UCSD-AML1 (cell line): Measurements from ENCODE around the gene LRP2.

ENCODE experiments used
- DNase-seq: peaks from one replicate; lab custom pipeline; 2025; ENCODE audit not compliant: unreplicated experiment; lab: John Stamatoyannopoulos, UW

Gene LRP2

DNA sequence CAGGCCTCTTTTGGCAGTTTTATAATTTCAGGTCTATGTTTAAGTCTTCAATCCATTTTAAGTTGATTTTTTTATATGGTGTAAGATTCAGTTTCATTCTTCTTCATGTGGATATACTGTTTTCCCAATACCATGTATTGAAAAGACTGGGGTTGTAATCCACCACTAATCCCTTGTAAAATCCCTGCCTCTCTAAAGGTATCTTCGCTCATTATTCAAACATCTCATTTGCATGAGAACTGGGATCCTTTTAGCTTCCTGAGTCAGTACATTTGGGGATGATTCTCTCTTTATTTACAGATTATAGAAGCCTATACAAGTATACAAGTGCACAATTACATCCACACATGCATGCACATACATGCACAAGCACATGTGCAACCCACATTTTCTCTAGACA lies 267.7 kb downstream of the LRP2 start:
- no peak for DNase-seq

DNA sequence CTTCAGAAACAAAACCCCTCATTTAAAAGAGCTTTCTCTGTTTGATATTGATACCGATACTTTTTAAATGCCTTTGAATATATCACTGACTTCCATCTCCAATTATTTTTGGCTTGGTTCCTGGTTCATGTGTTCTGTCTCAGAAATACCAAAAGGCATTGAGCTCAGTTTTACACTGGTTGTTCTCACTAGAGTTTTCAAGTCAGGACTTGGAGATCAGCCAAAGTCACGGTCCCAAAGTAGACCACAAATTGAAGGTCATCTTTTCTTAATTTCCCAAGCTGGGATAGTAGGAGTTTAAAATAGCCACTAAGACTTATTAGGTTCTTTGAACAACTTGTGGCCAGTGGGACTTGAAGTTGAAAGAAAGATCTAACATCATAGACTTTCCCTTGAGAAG lies 268.8 kb downstream of the LRP2 start:
- DNase-seq, result no peak

DNA sequence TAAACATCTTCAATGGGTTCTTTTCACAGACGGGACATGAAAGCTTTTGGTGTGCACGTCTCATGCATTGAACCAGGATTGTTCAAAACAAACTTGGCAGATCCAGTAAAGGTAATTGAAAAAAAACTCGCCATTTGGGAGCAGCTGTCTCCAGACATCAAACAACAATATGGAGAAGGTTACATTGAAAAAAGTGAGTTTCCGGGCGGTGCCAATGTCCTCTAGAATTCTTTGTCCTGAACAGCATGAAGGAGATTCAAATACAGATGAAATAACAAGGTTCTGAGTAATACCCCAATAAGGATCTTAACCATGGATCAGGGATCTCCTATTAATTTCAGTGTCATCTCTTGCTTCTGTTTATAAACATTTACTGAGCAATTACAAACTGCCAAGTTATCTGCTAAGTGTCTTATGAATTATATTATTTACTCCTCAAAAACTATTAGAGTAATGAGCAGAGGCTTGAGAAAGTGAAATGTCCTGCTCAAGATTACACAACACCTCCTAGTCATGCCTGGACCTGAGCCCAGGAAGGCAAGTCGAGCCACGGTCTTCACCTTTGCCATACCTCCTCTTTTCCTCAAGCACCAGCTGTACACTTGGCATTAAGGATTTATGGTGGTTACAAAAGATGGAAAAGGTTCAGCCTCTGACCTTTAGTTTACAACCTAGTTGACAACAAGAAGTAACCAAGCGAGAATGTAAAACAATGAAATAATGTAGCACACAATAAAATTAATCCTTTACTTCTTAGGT lies 270.4 kb downstream of the LRP2 start:
- no peak for DNase-seq

DNA sequence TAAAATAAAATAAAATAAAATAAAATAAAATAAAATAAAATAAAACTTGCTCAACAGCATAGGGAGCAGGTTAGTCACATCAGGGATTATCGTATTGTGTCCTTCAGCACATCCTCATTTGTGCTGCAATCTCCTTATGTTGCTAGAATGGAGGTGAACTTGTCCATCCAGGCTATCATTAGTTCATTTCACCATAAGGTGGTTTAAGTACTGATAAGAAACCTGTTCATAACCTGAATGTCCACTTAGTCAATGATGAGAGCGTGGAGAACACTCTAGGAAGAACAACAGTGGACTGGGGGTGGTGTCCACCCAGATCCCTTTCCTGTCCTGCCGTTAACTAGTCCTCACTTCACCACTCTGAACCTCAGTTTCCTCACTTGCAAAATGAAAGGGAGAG lies 271.1 kb downstream of the LRP2 start:
- DNase-seq, result no peak

DNA sequence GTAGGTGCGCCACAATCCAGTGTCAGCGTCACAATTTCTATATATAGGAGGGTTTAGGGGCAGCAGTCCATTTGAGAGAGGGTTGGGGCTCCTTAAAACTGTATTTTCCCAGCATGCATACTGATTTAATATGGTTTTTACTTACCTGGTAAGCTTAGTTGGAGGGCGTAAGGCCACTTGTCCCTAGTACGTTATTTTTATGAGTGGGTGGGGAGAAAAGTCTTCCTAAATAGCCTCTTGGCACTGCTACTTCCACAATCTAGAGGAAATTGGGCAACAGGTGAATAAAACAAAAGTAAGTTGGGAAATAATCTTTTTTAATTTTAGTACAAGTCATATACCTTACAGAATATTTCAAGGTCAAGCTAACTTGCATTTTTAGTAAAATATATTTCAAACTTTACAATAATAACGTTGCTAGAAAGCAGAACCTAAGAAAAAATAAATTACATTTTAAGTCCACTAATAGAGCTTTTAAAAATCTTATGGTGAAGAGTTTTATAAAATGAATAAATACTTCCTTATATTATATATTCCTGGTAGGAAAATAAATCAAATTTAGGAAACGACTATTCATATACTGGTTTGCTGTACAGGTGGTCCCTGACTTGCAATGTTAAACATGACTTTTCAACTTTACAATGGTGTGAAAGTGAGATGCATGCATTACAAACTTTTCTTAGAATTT lies 272.1 kb downstream of the LRP2 start:
- no peak for DNase-seq

DNA sequence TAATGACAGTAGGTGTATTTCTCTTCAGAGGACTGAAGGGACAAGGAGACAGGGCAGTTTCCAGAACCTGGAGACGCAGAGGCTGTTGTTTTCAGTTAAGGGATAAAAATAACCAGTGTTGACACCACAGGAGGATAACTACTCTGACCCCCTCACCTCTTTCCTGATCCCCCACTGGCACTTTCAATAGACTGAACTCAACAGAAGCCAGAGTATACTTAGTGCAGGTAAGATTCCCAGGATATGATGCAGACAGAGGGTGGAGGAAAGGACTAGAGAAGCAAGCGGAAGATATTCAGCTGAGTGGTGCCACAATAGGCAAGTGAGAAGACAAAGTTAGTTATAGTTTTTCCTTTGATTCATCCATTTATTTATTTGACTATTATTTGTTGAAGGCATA lies 273.2 kb downstream of the LRP2 start:
- no peak for DNase-seq

DNA sequence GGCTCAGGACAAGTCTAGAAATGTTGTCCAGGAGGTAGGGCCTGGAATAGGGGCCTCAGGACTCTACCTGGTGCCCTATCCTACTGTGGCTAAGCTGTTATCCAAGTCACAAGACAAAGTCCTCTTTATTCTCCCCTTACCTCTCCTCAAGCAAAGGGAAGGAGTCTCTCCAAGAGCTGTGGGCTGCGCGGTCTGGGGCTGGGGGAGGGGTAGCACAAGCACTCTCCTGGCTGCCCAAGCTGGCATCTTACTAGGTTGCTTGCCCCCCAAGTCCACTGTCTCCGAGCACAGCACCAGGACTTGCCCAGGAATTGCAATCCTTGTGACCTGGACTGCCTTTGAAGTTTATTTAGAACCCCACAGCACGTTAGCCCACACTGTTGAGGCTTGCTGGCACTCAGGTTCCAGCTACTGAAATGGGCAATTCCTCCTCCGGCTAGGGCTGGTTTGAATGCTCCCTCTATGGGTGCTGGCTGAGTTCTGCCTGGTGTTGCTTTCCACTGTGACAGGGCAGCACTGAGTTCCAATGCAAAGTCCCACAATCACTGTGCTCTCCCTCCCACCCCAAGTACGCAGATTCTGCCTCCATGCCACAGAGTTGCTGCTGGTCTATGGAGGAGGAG lies 274.5 kb downstream of the LRP2 start:
- no peak for DNase-seq

DNA sequence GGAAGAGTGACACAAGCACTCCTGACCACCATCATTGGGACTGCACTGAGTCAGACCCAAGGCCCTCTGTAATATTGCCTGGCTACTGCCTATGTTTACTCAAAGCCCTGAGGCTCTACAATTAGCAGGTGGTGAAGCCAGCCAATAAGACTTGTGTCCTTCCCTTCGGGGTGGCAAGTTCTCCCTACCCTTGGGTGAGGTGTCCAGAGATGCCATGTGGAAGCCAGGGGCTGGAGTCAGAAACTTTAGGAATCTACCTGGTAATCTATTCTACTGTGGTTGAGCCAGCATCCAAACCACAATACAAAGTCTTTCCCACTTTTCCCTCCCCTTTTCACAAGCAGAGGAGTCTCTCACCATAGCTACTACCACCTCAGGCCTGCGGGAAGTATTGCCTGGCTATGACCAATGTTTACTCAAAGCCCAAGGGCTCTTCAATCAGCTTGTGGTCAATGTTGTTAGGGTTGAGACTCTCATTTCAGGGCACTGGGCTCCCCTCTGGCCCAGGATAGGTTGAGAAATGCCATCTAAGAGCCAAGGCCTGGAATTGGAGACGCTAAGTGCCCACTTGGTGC lies 275.4 kb downstream of the LRP2 start:
- DNase-seq, result no peak

DNA sequence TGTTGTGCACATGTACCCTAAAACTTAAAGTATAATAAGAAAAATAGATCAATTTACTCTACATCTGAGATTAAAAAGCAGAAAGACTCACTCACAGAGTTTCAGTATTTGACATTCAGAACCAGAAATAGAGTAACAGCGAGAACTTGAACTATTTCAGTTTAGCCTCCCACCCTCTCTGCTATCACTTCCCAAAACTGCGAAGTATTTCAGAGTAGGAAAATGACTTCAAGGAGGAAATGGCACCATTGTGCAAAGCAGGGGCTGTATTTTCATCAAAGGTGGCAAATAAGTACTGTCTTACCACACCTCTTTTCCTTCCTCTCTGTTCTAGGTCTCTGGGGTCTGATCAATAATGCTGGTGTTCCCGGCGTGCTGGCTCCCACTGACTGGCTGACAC lies 279.3 kb downstream of the LRP2 start:
- DNase-seq, result no peak

DNA sequence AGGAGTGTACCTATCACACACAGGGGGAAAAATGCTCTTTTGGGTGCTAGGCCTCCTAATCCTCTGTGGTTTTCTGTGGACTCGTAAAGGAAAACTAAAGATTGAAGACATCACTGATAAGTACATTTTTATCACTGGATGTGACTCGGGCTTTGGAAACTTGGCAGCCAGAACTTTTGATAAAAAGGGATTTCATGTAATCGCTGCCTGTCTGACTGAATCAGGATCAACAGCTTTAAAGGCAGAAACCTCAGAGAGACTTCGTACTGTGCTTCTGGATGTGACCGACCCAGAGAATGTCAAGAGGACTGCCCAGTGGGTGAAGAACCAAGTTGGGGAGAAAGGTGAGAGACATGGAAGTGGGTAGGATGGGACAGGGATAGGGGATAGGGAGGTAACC lies 280.8 kb downstream of the LRP2 start:
- DNase-seq, result no peak

DNA sequence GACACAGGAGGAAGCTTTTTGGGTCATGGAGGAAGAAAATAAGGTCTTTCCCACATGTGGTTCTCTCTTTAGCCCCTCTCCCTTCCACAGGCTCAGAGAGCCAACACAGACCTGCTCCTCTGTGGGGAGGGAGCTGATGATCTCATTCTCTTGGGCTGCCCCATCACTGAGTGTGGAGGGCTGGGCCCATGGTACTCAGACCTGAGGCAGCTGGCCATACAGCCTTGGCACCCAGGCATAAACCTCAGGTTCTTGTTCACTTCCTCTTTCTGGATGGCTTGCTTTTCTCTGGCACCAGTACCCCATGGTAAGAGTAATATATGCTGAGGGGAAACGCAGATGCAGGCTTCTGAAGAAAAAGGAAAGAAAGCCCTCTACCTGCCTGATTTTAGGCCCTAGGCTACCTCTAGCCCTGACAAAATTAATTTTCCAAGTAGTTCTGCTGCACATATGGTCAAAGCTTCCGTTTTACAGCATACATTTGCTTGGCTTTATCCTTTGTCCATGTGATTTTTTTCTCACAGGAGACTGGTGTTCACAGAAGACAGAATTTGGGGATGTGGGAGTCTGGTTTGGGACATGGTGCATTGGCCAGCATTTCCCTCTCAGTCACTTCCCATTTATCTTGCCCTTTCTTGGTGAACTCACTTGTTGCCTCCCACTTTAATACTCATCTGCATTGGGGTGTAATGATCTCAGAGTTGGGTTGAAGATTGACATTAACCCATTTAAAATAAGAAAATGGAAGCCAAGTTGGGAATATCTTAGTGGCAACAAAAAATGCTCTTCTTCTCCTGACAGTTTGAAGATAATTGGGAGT lies 281.9 kb downstream of the LRP2 start:
- DNase-seq, result peak; percentile 31

DNA sequence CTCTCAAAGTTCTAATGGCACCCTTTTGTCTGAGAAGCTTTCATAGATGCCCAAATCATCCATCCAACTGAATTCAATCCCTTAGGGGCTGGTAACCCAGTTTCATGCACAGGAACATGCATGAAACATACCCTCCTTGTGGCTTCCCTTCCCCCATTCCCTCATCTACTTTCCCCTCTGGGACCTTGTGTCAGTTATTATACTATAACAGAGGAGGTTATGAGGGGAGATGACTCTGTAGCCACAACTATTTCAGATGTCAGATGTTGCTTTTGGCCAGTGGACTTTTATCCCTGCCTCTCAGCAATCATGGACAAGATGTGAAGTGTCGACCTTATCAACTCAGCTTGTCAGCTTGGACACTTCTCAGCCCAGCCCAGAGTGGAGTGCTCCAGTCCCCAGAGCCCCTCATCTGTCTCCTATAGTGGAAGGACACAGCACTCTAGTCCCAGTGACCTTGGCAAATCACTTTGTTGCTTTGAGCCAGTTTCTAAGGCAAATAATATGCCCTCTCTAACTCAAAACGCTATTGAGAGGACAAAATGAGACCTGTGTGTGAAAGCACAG lies 284.6 kb downstream of the LRP2 start:
- no peak for DNase-seq
